ENCODE results near the gene OR2A25. TPM values are rescaled to one million over a fixed set of nuclear protein-coding genes. Genes with fewer than 3 reads are reported as not detected.

Gene OR2A25
- total RNA-seq, 1 experiment from 2014 or later = not detected

- no peaks in the 10 kb centered on the region for H3K27me3 Mint-ChIP-seq (ENCODE audit: low read depth)
- ATAC-seq = no peak
- H3K36me3 Mint-ChIP-seq = no peaks in the 10 kb centered on the region; the same call in 1 of the 2 replicates
Measured at GRCh38 chr7:144023171-144023827, 46.3 kb upstream of the OR2A25 start.

GRCh38 chr7:144024213-144024612, 45.4 kb upstream of the OR2A25 start:
- ATAC-seq (no peak), DNase-seq (ENCODE audit: low spot score) (no peak)
- no peaks in the 10 kb centered on the region for H3K27me3 Mint-ChIP-seq (ENCODE audit: low read depth)
- POLR2A ChIA-PET = no interaction called here
- H3K9me3 Mint-ChIP-seq = no peaks in the 10 kb centered on the region
- no peak overlapping the region for H3K4me3 Mint-ChIP-seq
- no peaks in the 10 kb centered on the region for H3K36me3 Mint-ChIP-seq
- H3K4me1 Mint-ChIP-seq = peaks cover 6% of the 10 kb centered on the region; the same call in 1 of the 2 replicates
- CTCF ChIA-PET = no interaction called here
- no peak overlapping the region for H3K27ac Mint-ChIP-seq
- TF ChIP-seq NFYB (CRISPR knock-in tag; conservative IDR thresholded peaks at IDR 0.05; ENCODE audit: low read depth) (no peak), MYBL2 (CRISPR knock-in tag; IDR thresholded peaks at IDR 0.05) (no peak), ATF3 (CRISPR knock-in tag; conservative IDR thresholded peaks at IDR 0.05) (no peak), ZNF219 (CRISPR knock-in tag; IDR thresholded peaks at IDR 0.05; ENCODE audit: borderline replicate concordance) (no peak), GRHL2 (CRISPR knock-in tag; IDR thresholded peaks at IDR 0.05; ENCODE audit: insufficient replicate concordance, severe bottlenecking) (no peak), ZNF396 (CRISPR knock-in tag; IDR thresholded peaks at IDR 0.05; ENCODE audit: borderline replicate concordance) (no peak), STAT6 (CRISPR knock-in tag; conservative IDR thresholded peaks at IDR 0.05; ENCODE audit: low read depth) (no peak), MAX (CRISPR knock-in tag; IDR thresholded peaks at IDR 0.05) (no peak), ERG (CRISPR knock-in tag; IDR thresholded peaks at IDR 0.05) (no peak)

More at GRCh38 chr7:144023171-144023827, 46.3 kb upstream of the OR2A25 start:
- no peak overlapping the region for H3K27ac Mint-ChIP-seq
- peaks cover 6% of the 10 kb centered on the region; the same call in 1 of the 2 replicates for H3K4me1 Mint-ChIP-seq
- POLR2A ChIA-PET = interaction anchor here (0.8 kb wide), 1 partner anchor 25 kb away, joined by 3 read pairs; no protein-coding TSS in a partner anchor
- peaks cover 6% of the 10 kb centered on the region for H3K9me3 Mint-ChIP-seq
- CTCF ChIA-PET = interaction anchor here (0.9 to 1.4 kb wide), 3 partner anchors 40 to 130 kb away, joined by 3 to 4 read pairs (median 4); no protein-coding TSS in a partner anchor
- TF ChIP-seq ERG (CRISPR knock-in tag; IDR thresholded peaks at IDR 0.05) = no peak
- TF ChIP-seq ATF3 (CRISPR knock-in tag; conservative IDR thresholded peaks at IDR 0.05) = no peak
- TF ChIP-seq HMGA2 (CRISPR knock-in tag; IDR thresholded peaks at IDR 0.05) = peak; percentile 87
- no peak for TF ChIP-seq ARID4B (CRISPR knock-in tag; IDR thresholded peaks at IDR 0.05; ENCODE audit: borderline replicate concordance)
- no peak for TF ChIP-seq SMAD3 (CRISPR knock-in tag; IDR thresholded peaks at IDR 0.05; ENCODE audit: borderline replicate concordance)
- no peak for TF ChIP-seq TEAD1 (CRISPR knock-in tag; IDR thresholded peaks at IDR 0.05)
- no peak for TF ChIP-seq USF2 (CRISPR knock-in tag; IDR thresholded peaks at IDR 0.05)
- no peak for DNase-seq (ENCODE audit: low spot score)
- no peak overlapping the region for H3K4me3 Mint-ChIP-seq

Measured in WTC11 (cell line).